Sigmoid colon (tissue), 4 donors: Measurements from ENCODE around the gene MSX1.

ENCODE experiments used
- CTCF ChIP-seq, 4 experiments: fragments of 450-650 bp in 3 of 4; fragments of 200-600 bp in 1 of 4; IDR thresholded peaks; one replicate each; pipeline ENCODE4 v1.5.1; 2016 to 2019; ENCODE audit warnings: antibody characterized with exemption in 4 of 4, mild to moderate bottlenecking in 3 of 4, moderate library complexity in 2 of 4
- POLR2A ChIP-seq, 2 donors: fragments of 450-650 bp; IDR thresholded peaks; one replicate each; pipeline ENCODE4 v1.6.1; 2016; ENCODE audit warnings: antibody characterized with exemption in 2 of 2, mild to moderate bottlenecking in 2 of 2, moderate library complexity in 2 of 2
- POLR2AphosphoS5 ChIP-seq, 4 donors: sonication (generic); formaldehyde crosslinking; IDR thresholded peaks; one replicate each; pipeline ENCODE4 v1.6.1; 2017; ENCODE audit warnings: antibody characterized with exemption in 4 of 4

- TF ChIP-seq CTCF (IDR thresholded peaks at IDR 0.05), result no peak
- TF ChIP-seq POLR2AphosphoS5 (IDR thresholded peaks at IDR 0.05), result no peak
- no peak for TF ChIP-seq POLR2A (IDR thresholded peaks at IDR 0.05)
Observed at GRCh38 chr4:4848540-4848939, 10.9 kb upstream of the MSX1 start.
